Activated CD4-positive, alpha-beta T cell treated with anti-CD3 and anti-CD28 coated beads for 36 hours (primary cell): ENCODE results near the gene LNX1. TPM values are rescaled to one million over a fixed set of nuclear protein-coding genes. Genes with fewer than 3 reads are reported as not detected.

Experiments
- ATAC-seq: fragments of 200-7000 bp; cut with Tn5 transposase; one replicate; pipeline ENCODE4 v1.10.0; 2021; ENCODE audit warnings: mild to moderate bottlenecking, moderate library complexity
- CTCF ChIA-PET: fragments of 350-600 bp; sonication (Branson Sonifier 250); formaldehyde crosslinking; loops from one replicate; lab custom pipeline; 2021; ENCODE audit warnings: antibody characterized with exemption; lab: Charles Lee
- POLR2A ChIA-PET: fragments of 350-600 bp; sonication (Branson Sonifier 250); formaldehyde crosslinking; loops from one replicate; lab custom pipeline; 2021; ENCODE audit warnings: antibody characterized with exemption, inconsistent platforms; lab: Charles Lee
- DNase-seq: peaks from one replicate; pipeline ENCODE4 v3.0.0-alpha.2; 2020
- H3K27ac Mint-ChIP-seq: one replicate; pipeline ENCODE4 v1.8.0; 2021; ENCODE audit warnings: mixed read lengths
- H3K27me3 Mint-ChIP-seq: one replicate; pipeline ENCODE4 v1.8.0; 2021; ENCODE audit warnings: mixed read lengths
- H3K36me3 Mint-ChIP-seq: one replicate; pipeline ENCODE4 v1.8.0; 2021; ENCODE audit warnings: low read depth, mixed read lengths
- H3K4me1 Mint-ChIP-seq: one replicate; pipeline ENCODE4 v1.8.0; 2021; ENCODE audit warnings: mixed read lengths
- H3K4me3 Mint-ChIP-seq: one replicate; pipeline ENCODE4 v1.8.0; 2021; ENCODE audit warnings: mild to moderate bottlenecking, moderate library complexity, mixed read lengths
- H3K9me3 Mint-ChIP-seq: one replicate; pipeline ENCODE4 v1.8.0; 2021; ENCODE audit warnings: low read depth, mixed read lengths
- intact Hi-C, 2 experiments: fragments of 100-400 bp; cut with DNase I in 1 of 2; cut with micrococcal nuclease in 1 of 2; formaldehyde crosslinking; loops; one replicate each; pipeline versions ENCODE4 v1.14.2 to v1.15.1; 2022 to 2024; cut with DNase I, micrococcal nuclease
- total RNA-seq, 2 experiments: library from RNA; stranded (reverse); gene quantifications; one replicate each; pipeline ENCODE4 v1.2.3, GENCODE V29; 2021

The LNX1 gene
- total RNA-seq, 2 experiments from 2014 or later, result not detected

GRCh38 chr4:53490965-53491622, 100.2 kb downstream of the LNX1 start:
- H3K36me3 Mint-ChIP-seq, result no peaks in the 10 kb centered on the region
- H3K4me3 Mint-ChIP-seq, result no peak overlapping the region
- no peak for DNase-seq
- no peak overlapping the region for H3K27ac Mint-ChIP-seq
- H3K27me3 Mint-ChIP-seq, result peaks cover 23% of the 10 kb centered on the region
- POLR2A ChIA-PET, result no interaction called here
- ATAC-seq, result no peak
- no peaks in the 10 kb centered on the region for H3K9me3 Mint-ChIP-seq
- intact Hi-C loops, result no loop called here
- no peaks in the 10 kb centered on the region for H3K4me1 Mint-ChIP-seq
- CTCF ChIA-PET, result interaction anchor here (1.0 to 1.9 kb wide), 3 partner anchors 11 to 743 kb away, joined by 4 to 7 read pairs (median 6); no protein-coding TSS in a partner anchor

- Mint-ChIP-seq H3K4me3 (no peak overlapping the region), H3K27me3 (peaks cover 28% of the 10 kb centered on the region), H3K36me3 (no peaks in the 10 kb centered on the region), H3K4me1 (no peaks in the 10 kb centered on the region), H3K9me3 (no peaks in the 10 kb centered on the region), H3K27ac (no peak overlapping the region)
- ATAC-seq (no peak), DNase-seq (no peak)
- intact Hi-C loops, result no loop called here
- CTCF ChIA-PET, result interaction anchor here (1.0 to 1.9 kb wide), 3 partner anchors 10 to 744 kb away, joined by 4 to 7 read pairs (median 6); no protein-coding TSS in a partner anchor
- POLR2A ChIA-PET, result no interaction called here
These were observed 100.9 kb downstream of the LNX1 start for GRCh38 chr4:53490161-53490956.

GRCh38 chr4:53489279-53489889, 101.9 kb downstream of the LNX1 start:
- CTCF ChIA-PET, result interaction anchor here (0.6 to 1.9 kb wide), 4 partner anchors 9 to 745 kb away, joined by 3 to 7 read pairs (median 5); no protein-coding TSS in a partner anchor
- no peaks in the 10 kb centered on the region for H3K36me3 Mint-ChIP-seq

GRCh38 chr4:53487766-53488165, 103.5 kb downstream of the LNX1 start:
- H3K27me3 Mint-ChIP-seq, result peaks cover 35% of the 10 kb centered on the region

More at GRCh38 chr4:53489279-53489889, 101.9 kb downstream of the LNX1 start:
- H3K4me1 Mint-ChIP-seq, result no peaks in the 10 kb centered on the region
- POLR2A ChIA-PET, result no interaction called here
- no peak overlapping the region for H3K27ac Mint-ChIP-seq
- intact Hi-C loops, result loop anchor here in 1 of 2 experiments (5.0 kb wide), 1 partner anchor 743 kb away; no protein-coding TSS in a partner anchor
- DNase-seq, result no peak
- ATAC-seq, result no peak
- peaks cover 33% of the 10 kb centered on the region for H3K27me3 Mint-ChIP-seq
- no peaks in the 10 kb centered on the region for H3K9me3 Mint-ChIP-seq
- no peak overlapping the region for H3K4me3 Mint-ChIP-seq

GRCh38 chr4:53485658-53486040, 105.6 kb downstream of the LNX1 start:
- Mint-ChIP-seq H3K4me1 (no peaks in the 10 kb centered on the region), H3K9me3 (no peaks in the 10 kb centered on the region), H3K36me3 (no peaks in the 10 kb centered on the region), H3K27ac (no peak overlapping the region), H3K27me3 (peaks cover 35% of the 10 kb centered on the region), H3K4me3 (no peak overlapping the region)
- intact Hi-C loops, result loop anchor here in 1 of 2 experiments (5.0 kb wide), 1 partner anchor 747 kb away; no protein-coding TSS in a partner anchor
- DNase-seq, result no peak
- POLR2A ChIA-PET, result interaction anchor here (0.8 kb wide), 1 partner anchor 747 kb away, joined by 4 read pairs; no protein-coding TSS in a partner anchor
- no peak for ATAC-seq
- CTCF ChIA-PET, result interaction anchor here (0.6 kb wide), 1 partner anchor 1110 kb away, joined by 3 read pairs; no protein-coding TSS in a partner anchor

More at GRCh38 chr4:53487766-53488165, 103.5 kb downstream of the LNX1 start:
- Mint-ChIP-seq H3K4me1 (no peaks in the 10 kb centered on the region), H3K27ac (no peak overlapping the region), H3K4me3 (no peak overlapping the region), H3K9me3 (no peaks in the 10 kb centered on the region), H3K36me3 (no peaks in the 10 kb centered on the region)
- ChIA-PET CTCF (interaction anchor here (0.7 kb wide), 1 partner anchor 55 kb away, joined by 3 read pairs; no protein-coding TSS in a partner anchor), POLR2A (no interaction called here)
- intact Hi-C loops, result loop anchor here in 1 of 2 experiments (5.0 kb wide), 1 partner anchor 745 kb away; no protein-coding TSS in a partner anchor
- ATAC-seq (no peak), DNase-seq (no peak)

GRCh38 chr4:53484911-53485657, 106.2 kb downstream of the LNX1 start:
- CTCF ChIA-PET, result interaction anchor here (0.6 to 0.8 kb wide), 3 partner anchors 939 to 1925 kb away, joined by 3 to 4 read pairs (median 3); no protein-coding TSS in a partner anchor
- POLR2A ChIA-PET, result interaction anchor here (0.8 kb wide), 1 partner anchor 748 kb away, joined by 4 read pairs; no protein-coding TSS in a partner anchor
- Mint-ChIP-seq H3K27me3 (peaks cover 33% of the 10 kb centered on the region), H3K9me3 (no peaks in the 10 kb centered on the region), H3K27ac (no peak overlapping the region), H3K4me3 (no peak overlapping the region), H3K36me3 (no peaks in the 10 kb centered on the region), H3K4me1 (no peaks in the 10 kb centered on the region)
- intact Hi-C loops, result loop anchor here in 1 of 2 experiments (5.0 kb wide), 1 partner anchor 747 kb away; no protein-coding TSS in a partner anchor
- DNase-seq (no peak), ATAC-seq (no peak)

GRCh38 chr4:53483250-53483649, 108.0 kb downstream of the LNX1 start:
- ChIA-PET CTCF (no interaction called here), POLR2A (no interaction called here)
- H3K4me3 Mint-ChIP-seq, result no peak overlapping the region
- H3K4me1 Mint-ChIP-seq, result no peaks in the 10 kb centered on the region
- intact Hi-C loops, result no loop called here
- ATAC-seq, result no peak
- DNase-seq, result no peak
- no peaks in the 10 kb centered on the region for H3K36me3 Mint-ChIP-seq
- no peaks in the 10 kb centered on the region for H3K9me3 Mint-ChIP-seq
- peaks cover 27% of the 10 kb centered on the region for H3K27me3 Mint-ChIP-seq
- no peak overlapping the region for H3K27ac Mint-ChIP-seq

- no peaks in the 10 kb centered on the region for H3K9me3 Mint-ChIP-seq
- no peaks in the 10 kb centered on the region for H3K36me3 Mint-ChIP-seq
- ATAC-seq, result no peak
- ChIA-PET CTCF (interaction anchor here (0.7 kb wide), 1 partner anchor 40 kb away, joined by 3 read pairs; no protein-coding TSS in a partner anchor), POLR2A (no interaction called here)
- DNase-seq, result no peak
- no peak overlapping the region for H3K27ac Mint-ChIP-seq
- H3K27me3 Mint-ChIP-seq, result peaks cover 20% of the 10 kb centered on the region
- intact Hi-C loops, result no loop called here
- no peaks in the 10 kb centered on the region for H3K4me1 Mint-ChIP-seq
- H3K4me3 Mint-ChIP-seq, result no peak overlapping the region
These were observed 109.7 kb downstream of the LNX1 start for GRCh38 chr4:53481586-53481985.

GRCh38 chr4:53480909-53481308, 110.4 kb downstream of the LNX1 start:
- intact Hi-C loops, result no loop called here
- CTCF ChIA-PET, result interaction anchor here (0.6 to 1.7 kb wide), 2 partner anchors 9 to 215 kb away, joined by 3 to 6 read pairs; no protein-coding TSS in a partner anchor
- Mint-ChIP-seq H3K27me3 (peaks cover 17% of the 10 kb centered on the region), H3K9me3 (no peaks in the 10 kb centered on the region), H3K27ac (no peak overlapping the region), H3K36me3 (no peaks in the 10 kb centered on the region), H3K4me1 (no peaks in the 10 kb centered on the region), H3K4me3 (no peak overlapping the region)
- DNase-seq (no peak), ATAC-seq (no peak)
- POLR2A ChIA-PET, result no interaction called here

GRCh38 chr4:53479736-53480525, 111.4 kb downstream of the LNX1 start:
- ChIA-PET POLR2A (no interaction called here), CTCF (interaction anchor here (0.6 to 1.7 kb wide), 2 partner anchors 10 to 214 kb away, joined by 3 to 6 read pairs; no protein-coding TSS in a partner anchor)
- Mint-ChIP-seq H3K36me3 (no peaks in the 10 kb centered on the region), H3K4me1 (no peaks in the 10 kb centered on the region), H3K27me3 (peaks cover 13% of the 10 kb centered on the region), H3K27ac (no peak overlapping the region), H3K9me3 (no peaks in the 10 kb centered on the region), H3K4me3 (no peak overlapping the region)
- intact Hi-C loops, result no loop called here
- DNase-seq (no peak), ATAC-seq (no peak)
